Measurements from ENCODE around the gene IKBKG. TPM values are rescaled to one million over a fixed set of nuclear protein-coding genes. Genes with fewer than 3 reads are reported as not detected.

IKBKG gene
- total and polyA plus RNA-seq, 2 of the 13 experiments (the other 11 are each of a cell fraction or from before 2014, with no cell fraction given) = 30.6 to 44.3 TPM

DNA sequence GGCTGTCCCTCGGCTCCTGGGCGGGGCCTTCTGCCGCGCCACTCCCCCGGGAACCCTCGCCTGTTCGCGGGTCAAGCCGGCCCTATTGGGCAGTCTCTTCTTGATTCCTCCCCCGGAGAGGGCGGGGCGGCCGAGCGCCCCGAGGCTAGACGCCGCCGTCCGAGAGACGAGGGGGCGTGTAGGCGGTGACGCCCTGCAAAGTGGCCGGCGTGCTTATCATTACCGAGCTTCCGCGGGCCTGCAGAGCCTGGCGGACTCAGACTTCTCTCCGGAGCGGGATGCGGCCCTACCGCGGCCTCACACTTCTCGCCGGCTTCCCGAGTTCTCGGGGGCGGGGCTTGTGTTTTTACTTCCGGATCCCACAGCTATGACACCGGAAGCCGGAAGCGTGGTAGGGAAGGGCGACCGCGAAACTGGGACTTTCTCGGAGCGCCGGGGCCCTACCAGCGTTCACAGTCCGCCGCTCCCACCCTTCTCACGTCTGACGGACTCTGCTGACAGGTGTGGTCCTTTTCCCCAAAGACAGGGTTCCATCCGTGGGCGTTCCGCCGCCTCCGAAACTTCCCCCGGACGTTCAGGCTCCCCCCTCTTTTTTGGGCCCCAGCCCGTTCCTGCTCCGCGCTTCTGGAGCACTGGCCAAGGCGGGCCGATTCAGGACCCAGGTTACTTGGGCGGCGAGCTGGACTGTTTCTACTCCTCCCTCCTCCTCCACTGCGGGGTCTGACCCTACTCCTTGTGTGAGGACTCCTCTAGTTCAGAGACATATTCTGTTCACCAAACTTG, at the start of gene IKBKG (continued):
- TF ChIP-seq KDM5A (IDR thresholded peaks at IDR 0.05; ENCODE audit: borderline replicate concordance, low read length) (peak; percentile 86), GATAD1 (CRISPR knock-in tag; IDR thresholded peaks at IDR 0.05) (peak; percentile 78), ZFX (CRISPR knock-in tag; IDR thresholded peaks at IDR 0.05; ENCODE audit: low read depth) (peak; percentile 66), ZNF773 (CRISPR knock-in tag; IDR thresholded peaks at IDR 0.05; ENCODE audit: borderline replicate concordance) (no peak), RBM39 (IDR thresholded peaks at IDR 0.05; ENCODE audit: low read depth, low read length, poor library complexity, severe bottlenecking) (peak; percentile 89), ZNF747 (CRISPR knock-in tag; IDR thresholded peaks at IDR 0.05; ENCODE audit: borderline replicate concordance) (0 out of 2 replicates have a peak, but pooled peaks have one; percentile 21), AGO1 (IDR thresholded peaks at IDR 0.05; ENCODE audit: low read depth, low read length, poor library complexity, severe bottlenecking) (peak; percentile 100), ZBTB3 (CRISPR knock-in tag; IDR thresholded peaks at IDR 0.05; ENCODE audit: borderline replicate concordance, low read depth) (no peak), NCOA5 (CRISPR knock-in tag; IDR thresholded peaks at IDR 0.05) (peak; percentile 8; the same call in 1 of the 2 replicates), PTBP1 (IDR thresholded peaks at IDR 0.05; ENCODE audit: low read depth, low read length, poor library complexity, severe bottlenecking) (peak; percentile 51), ZNF777 (CRISPR knock-in tag; IDR thresholded peaks at IDR 0.05) (0 out of 2 replicates have a peak, but pooled peaks have one; percentile 36), ZSCAN29 (CRISPR knock-in tag; conservative IDR thresholded peaks at IDR 0.05) (no peak), ZNF782 (CRISPR knock-in tag; IDR thresholded peaks at IDR 0.05; ENCODE audit: borderline replicate concordance) (0 out of 2 replicates have a peak, but pooled peaks have one; percentile 38), ZNF670 (CRISPR knock-in tag; IDR thresholded peaks at IDR 0.05; ENCODE audit: borderline replicate concordance) (peak; percentile 64; the same call in 1 of the 2 replicates), ZBTB20 (CRISPR knock-in tag; IDR thresholded peaks at IDR 0.05; ENCODE audit: borderline replicate concordance, low read depth) (peak; percentile 7; the same call in 1 of the 2 replicates), SP2 (CRISPR knock-in tag; IDR thresholded peaks at IDR 0.05) (peak; percentile 77)
- TF ChIP-seq, protein P1, sequence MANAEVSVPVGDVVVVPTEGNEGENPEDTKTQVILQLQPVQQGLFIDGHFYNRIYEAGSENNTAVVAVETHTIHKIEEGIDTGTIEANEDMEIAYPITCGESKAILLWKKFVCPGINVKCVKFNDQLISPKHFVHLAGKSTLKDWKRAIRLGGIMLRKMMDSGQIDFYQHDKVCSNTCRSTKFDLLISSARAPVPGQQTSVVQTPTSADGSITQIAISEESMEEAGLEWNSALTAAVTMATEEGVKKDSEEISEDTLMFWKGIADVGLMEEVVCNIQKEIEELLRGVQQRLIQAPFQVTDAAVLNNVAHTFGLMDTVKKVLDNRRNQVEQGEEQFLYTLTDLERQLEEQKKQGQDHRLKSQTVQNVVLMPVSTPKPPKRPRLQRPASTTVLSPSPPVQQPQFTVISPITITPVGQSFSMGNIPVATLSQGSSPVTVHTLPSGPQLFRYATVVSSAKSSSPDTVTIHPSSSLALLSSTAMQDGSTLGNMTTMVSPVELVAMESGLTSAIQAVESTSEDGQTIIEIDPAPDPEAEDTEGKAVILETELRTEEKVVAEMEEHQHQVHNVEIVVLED (CRISPR knock-in tag; IDR thresholded peaks at IDR 0.05; ENCODE audit: borderline replicate concordance) = peak; percentile 48; the same call in 1 of the 2 replicates
- TF ChIP-seq, protein P2, sequence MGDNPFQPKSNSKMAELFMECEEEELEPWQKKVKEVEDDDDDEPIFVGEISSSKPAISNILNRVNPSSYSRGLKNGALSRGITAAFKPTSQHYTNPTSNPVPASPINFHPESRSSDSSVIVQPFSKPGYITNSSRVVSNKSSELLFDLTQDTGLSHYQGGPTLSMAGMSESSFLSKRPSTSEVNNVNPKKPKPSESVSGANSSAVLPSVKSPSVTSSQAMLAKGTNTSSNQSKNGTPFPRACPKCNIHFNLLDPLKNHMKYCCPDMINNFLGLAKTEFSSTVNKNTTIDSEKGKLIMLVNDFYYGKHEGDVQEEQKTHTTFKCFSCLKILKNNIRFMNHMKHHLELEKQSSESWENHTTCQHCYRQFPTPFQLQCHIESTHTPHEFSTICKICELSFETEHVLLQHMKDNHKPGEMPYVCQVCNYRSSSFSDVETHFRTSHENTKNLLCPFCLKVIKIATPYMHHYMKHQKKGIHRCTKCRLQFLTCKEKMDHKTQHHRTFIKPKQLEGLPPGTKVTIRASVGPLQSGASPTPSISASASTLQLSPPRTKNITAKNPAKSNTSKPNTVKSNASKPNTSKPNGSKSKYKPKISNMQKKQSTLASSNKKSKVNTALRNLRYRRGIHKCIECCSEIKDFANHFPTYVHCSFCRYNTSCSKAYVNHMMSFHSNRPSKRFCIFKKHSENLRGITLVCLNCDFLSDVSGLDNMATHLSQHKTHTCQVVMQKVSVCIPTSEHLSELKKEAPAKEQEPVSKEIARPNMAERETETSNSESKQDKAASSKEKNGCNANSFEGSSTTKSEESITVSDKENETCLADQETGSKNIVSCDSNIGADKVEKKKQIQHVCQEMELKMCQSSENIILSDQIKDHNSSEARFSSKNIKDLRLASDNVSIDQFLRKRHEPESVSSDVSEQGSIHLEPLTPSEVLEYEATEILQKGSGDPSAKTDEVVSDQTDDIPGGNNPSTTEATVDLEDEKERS (CRISPR knock-in tag; IDR thresholded peaks at IDR 0.05) = no peak
- TF ChIP-seq, protein P3, sequence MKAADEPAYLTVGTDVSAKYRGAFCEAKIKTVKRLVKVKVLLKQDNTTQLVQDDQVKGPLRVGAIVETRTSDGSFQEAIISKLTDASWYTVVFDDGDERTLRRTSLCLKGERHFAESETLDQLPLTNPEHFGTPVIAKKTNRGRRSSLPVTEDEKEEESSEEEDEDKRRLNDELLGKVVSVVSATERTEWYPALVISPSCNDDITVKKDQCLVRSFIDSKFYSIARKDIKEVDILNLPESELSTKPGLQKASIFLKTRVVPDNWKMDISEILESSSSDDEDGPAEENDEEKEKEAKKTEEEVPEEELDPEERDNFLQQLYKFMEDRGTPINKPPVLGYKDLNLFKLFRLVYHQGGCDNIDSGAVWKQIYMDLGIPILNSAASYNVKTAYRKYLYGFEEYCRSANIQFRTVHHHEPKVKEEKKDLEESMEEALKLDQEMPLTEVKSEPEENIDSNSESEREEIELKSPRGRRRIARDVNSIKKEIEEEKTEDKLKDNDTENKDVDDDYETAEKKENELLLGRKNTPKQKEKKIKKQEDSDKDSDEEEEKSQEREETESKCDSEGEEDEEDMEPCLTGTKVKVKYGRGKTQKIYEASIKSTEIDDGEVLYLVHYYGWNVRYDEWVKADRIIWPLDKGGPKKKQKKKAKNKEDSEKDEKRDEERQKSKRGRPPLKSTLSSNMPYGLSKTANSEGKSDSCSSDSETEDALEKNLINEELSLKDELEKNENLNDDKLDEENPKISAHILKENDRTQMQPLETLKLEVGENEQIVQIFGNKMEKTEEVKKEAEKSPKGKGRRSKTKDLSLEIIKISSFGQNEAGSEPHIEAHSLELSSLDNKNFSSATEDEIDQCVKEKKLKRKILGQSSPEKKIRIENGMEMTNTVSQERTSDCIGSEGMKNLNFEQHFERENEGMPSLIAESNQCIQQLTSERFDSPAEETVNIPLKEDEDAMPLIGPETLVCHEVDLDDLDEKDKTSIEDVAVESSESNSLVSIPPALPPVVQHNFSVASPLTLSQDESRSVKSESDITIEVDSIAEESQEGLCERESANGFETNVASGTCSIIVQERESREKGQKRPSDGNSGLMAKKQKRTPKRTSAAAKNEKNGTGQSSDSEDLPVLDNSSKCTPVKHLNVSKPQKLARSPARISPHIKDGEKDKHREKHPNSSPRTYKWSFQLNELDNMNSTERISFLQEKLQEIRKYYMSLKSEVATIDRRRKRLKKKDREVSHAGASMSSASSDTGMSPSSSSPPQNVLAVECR (CRISPR knock-in tag; IDR thresholded peaks at IDR 0.05; ENCODE audit: borderline replicate concordance) = peak; percentile 88
